Measurements from ENCODE around the gene TM6SF1.

GRCh38 chr15:83061680-83062079 lies 45.8 kb upstream of the TM6SF1 start:
- TF ChIP-seq TSHZ1 (CRISPR knock-in tag; IDR thresholded peaks at IDR 0.05), result no peak
- TF ChIP-seq CTCF (IDR thresholded peaks at IDR 0.05 in 2 of 3, conservative IDR thresholded peaks at IDR 0.05 in 1 of 3; ENCODE audit: insufficient read depth in 2 of 3, low read depth in 1 of 3, low read length in 3 of 3), result no peak
- no peak for TF ChIP-seq NR3C1 (CRISPR knock-in tag; IDR thresholded peaks at IDR 0.05)
- no peak for TF ChIP-seq RAD21 (CRISPR knock-in tag; conservative IDR thresholded peaks at IDR 0.05 in 1 of 2, IDR thresholded peaks at IDR 0.05 in 1 of 2)
- no peak for TF ChIP-seq ETV5 (CRISPR knock-in tag; IDR thresholded peaks at IDR 0.05; ENCODE audit: low read depth)

All from K562 (cell line).